Endothelial cell (in vitro differentiated cells): ENCODE results near the gene PIGX. TPM values are rescaled to one million over a fixed set of nuclear protein-coding genes. Genes with fewer than 3 reads are reported as not detected.

Source experiments
- DNase-seq: peaks from one replicate; pipeline ENCODE4 v3.0.0; 2021; ENCODE audit warnings: low spot score
- H3K27ac Mint-ChIP-seq: one replicate; pipeline ENCODE4 v1.8.0; 2021; ENCODE audit warnings: mixed read lengths, inconsistent platforms; ENCODE audit not compliant: unreplicated experiment
- H3K27me3 Mint-ChIP-seq: one replicate; pipeline ENCODE4 v1.8.0; 2021; ENCODE audit warnings: mild to moderate bottlenecking, moderate library complexity, mixed read lengths, inconsistent platforms; ENCODE audit not compliant: unreplicated experiment
- H3K36me3 Mint-ChIP-seq: one replicate; pipeline ENCODE4 v1.8.0; 2021; ENCODE audit warnings: mild to moderate bottlenecking, low read depth, mixed read lengths, inconsistent platforms; ENCODE audit not compliant: unreplicated experiment
- H3K4me1 Mint-ChIP-seq: one replicate; pipeline ENCODE4 v1.8.0; 2021; ENCODE audit warnings: mild to moderate bottlenecking, mixed read lengths, inconsistent platforms; ENCODE audit not compliant: unreplicated experiment
- H3K4me3 Mint-ChIP-seq: one replicate; pipeline ENCODE4 v1.8.0; 2021; ENCODE audit warnings: mild to moderate bottlenecking, mixed read lengths, inconsistent platforms; ENCODE audit not compliant: unreplicated experiment
- H3K9me3 Mint-ChIP-seq: one replicate; pipeline ENCODE4 v1.8.0; 2021; ENCODE audit warnings: mixed read lengths, inconsistent platforms; ENCODE audit not compliant: unreplicated experiment
- total RNA-seq: library from RNA; stranded (reverse); fragmentation: NEBNext Ultra II Directional; extraction: Animal tissue kit (Norgen Biotek cat#: 25700); gene quantifications from one replicate; pipeline ENCODE4 v1.2.1, GENCODE V29; 2021; ENCODE audit not compliant: unreplicated experiment
- TF ChIP-seq, protein P1 (sequence below): fragments of 200-600 bp; sonication (generic); IDR thresholded peaks from one replicate; pipeline ENCODE4 v1.5.0; 2021; ENCODE audit warnings: antibody characterized with exemption; ENCODE audit not compliant: unreplicated experiment

Gene PIGX
- total RNA-seq, 1 donor from 2014 or later = 35.7 TPM

DNA sequence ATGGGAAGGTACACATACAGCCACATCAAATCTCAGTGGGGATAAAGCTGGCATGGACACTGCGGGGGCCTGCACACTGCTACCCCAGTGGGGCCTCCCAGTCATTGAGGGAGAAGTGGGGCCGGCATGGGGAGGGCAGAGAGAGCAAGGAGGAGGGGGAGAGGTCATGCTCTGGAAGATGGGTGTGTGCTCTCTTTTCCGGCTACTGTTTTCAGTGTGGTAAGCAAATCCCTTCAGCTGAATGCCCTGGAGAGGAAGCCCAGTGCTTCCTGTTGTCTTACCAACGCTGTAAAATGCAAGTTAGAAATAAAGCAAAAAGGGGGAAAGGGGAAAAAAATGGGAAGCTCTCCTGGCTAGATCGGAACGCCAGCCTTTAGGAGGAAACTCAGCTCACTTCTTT lies 41.8 kb upstream of the PIGX start:
- H3K27ac Mint-ChIP-seq = peak overlapping the region; percentile 96

DNA sequence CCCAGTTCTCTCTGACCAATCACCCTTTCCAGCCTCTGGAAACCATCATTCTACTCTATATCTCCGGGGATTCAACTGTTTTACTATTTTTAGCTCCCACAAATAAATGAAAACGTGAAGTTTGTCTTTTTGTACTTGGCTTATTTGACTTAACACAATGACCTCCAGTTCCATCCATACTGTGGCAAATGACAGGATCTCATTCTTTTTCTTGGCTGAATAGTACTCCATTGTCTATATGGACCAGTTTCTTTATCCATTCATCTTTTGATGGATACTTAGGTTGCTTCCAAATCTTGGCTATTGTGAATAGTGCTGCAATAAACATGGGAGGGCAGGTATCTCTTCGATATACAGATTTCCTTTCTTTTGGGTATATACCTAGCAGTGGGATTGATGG lies 38.5 kb upstream of the PIGX start:
- H3K36me3 Mint-ChIP-seq = no peaks in the 10 kb centered on the region
- no peak overlapping the region for H3K27ac Mint-ChIP-seq
- TF ChIP-seq, protein P1, sequence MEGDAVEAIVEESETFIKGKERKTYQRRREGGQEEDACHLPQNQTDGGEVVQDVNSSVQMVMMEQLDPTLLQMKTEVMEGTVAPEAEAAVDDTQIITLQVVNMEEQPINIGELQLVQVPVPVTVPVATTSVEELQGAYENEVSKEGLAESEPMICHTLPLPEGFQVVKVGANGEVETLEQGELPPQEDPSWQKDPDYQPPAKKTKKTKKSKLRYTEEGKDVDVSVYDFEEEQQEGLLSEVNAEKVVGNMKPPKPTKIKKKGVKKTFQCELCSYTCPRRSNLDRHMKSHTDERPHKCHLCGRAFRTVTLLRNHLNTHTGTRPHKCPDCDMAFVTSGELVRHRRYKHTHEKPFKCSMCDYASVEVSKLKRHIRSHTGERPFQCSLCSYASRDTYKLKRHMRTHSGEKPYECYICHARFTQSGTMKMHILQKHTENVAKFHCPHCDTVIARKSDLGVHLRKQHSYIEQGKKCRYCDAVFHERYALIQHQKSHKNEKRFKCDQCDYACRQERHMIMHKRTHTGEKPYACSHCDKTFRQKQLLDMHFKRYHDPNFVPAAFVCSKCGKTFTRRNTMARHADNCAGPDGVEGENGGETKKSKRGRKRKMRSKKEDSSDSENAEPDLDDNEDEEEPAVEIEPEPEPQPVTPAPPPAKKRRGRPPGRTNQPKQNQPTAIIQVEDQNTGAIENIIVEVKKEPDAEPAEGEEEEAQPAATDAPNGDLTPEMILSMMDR = no peak
- DNase-seq = no peak
- no peaks in the 10 kb centered on the region for H3K9me3 Mint-ChIP-seq
- H3K27me3 Mint-ChIP-seq = peaks cover 6% of the 10 kb centered on the region
- H3K4me1 Mint-ChIP-seq = peaks cover 42% of the 10 kb centered on the region
- H3K4me3 Mint-ChIP-seq = no peak overlapping the region

More for the DNA sequence above, 41.8 kb upstream of the PIGX start:
- DNase-seq = peak; percentile 22
- Mint-ChIP-seq H3K27me3 (peaks cover 3% of the 10 kb centered on the region), H3K4me3 (no peak overlapping the region), H3K36me3 (no peaks in the 10 kb centered on the region), H3K9me3 (no peaks in the 10 kb centered on the region), H3K4me1 (peaks cover 56% of the 10 kb centered on the region)
- TF ChIP-seq, protein P1 = no peak

DNA sequence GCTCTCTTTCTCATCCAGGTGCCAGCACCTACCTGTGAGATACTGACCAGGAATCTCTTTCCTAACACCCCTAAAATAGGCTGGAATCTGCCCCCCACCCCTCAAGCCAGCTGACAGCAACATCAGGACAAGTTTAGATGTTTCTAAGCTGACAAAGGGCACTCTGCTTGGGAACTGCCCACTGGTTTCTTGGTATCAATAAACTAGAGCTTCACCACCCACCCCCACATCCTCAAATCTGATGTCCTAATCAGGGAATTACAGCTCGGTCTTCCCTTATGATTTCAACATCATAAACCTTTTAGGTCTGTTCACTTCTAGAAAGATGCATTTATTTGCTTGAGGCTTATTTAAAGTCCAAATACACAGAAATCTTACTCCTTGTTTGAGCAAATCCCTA lies 34.8 kb upstream of the PIGX start:
- H3K27me3 Mint-ChIP-seq = peaks cover 3% of the 10 kb centered on the region
- no peak overlapping the region for H3K4me3 Mint-ChIP-seq
- no peaks in the 10 kb centered on the region for H3K36me3 Mint-ChIP-seq
- H3K9me3 Mint-ChIP-seq = no peaks in the 10 kb centered on the region
- H3K4me1 Mint-ChIP-seq = peaks cover 19% of the 10 kb centered on the region
- DNase-seq = no peak
- peak overlapping the region; percentile 48 for H3K27ac Mint-ChIP-seq
- TF ChIP-seq, protein P1 = no peak

DNA sequence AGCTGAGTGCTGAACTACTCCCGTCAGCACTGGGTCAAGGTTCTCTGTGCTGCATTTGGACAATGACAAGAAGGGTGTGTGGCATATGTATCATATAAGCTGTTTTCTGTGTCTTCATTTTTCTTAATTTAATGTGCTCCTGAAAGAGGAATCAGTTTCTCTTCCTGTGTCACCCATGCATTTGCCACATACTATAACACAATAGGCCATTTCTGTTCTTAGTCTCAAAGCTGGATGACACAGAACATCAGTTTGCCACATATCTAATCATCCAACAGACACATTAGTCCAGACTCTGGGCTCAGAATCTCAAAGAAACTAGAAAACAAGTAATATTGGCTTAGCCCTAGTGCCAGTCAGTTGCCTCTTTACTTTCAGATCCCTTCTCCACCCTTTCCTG lies 34.2 kb upstream of the PIGX start:
- Mint-ChIP-seq H3K36me3 (peaks cover 1% of the 10 kb centered on the region), H3K9me3 (no peaks in the 10 kb centered on the region), H3K27me3 (peaks cover 3% of the 10 kb centered on the region), H3K4me1 (peaks cover 20% of the 10 kb centered on the region), H3K27ac (no peak overlapping the region), H3K4me3 (no peak overlapping the region)
- TF ChIP-seq, protein P1 = no peak
- DNase-seq = no peak

DNA sequence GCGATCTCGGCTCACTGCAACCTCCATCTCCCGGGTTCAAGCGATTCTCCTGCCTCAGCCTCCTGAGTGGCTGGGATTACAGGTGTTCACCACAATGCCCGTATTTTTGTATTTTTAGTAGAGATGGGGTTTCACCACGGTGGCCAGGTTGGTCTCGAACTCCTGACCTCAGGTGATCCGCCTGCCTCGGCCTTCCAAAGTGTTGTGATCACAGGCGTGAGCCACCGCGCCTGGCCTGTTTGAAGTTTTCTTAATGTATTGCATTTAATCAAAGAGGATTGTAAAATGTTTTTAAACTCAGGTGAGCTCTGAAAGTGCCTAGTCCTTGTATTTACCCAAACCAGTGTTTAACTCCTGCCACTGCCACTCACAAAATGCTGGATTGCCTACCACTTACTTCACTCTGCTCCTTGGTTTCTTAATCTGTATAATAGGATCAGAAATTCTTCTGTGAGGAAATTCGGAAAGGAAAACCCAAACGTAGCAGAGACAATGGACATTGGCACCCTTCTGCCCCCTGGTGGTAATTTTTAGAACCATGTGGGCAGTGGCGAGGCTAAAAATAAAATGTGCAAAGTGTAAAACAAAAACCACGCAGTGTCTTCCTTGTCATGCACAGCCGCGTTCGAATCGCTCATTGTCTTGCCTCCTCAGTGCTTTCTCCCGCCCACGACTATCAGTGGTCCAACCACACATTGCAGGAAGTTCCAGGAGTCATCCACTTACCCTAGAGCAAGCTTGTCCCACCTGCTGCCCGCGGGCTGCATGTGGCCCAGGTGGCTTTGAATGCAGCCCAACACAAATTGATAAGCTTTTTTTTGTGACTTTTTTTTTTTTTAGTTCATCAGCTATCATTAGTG lies 27.4 kb upstream of the PIGX start:
- DNase-seq = peak; percentile 64
- Mint-ChIP-seq H3K36me3 (peaks cover 4% of the 10 kb centered on the region), H3K27me3 (peaks cover 2% of the 10 kb centered on the region), H3K4me1 (peaks cover 25% of the 10 kb centered on the region), H3K9me3 (no peaks in the 10 kb centered on the region), H3K4me3 (peak overlapping the region; percentile 32), H3K27ac (peak overlapping the region; percentile 4)
- TF ChIP-seq, protein P1 = peak; percentile 95
